HepG2 (cell line): ENCODE measurements around the gene KATNBL1. TPM values are rescaled to one million over a fixed set of nuclear protein-coding genes. Genes with fewer than 3 reads are reported as not detected.
A peak's percentile ranks its signal among the peaks of the same experiment; 100 is the strongest.

Experiments
- BRD4 ChIP-seq: sonication (generic); formaldehyde crosslinking; IDR thresholded peaks from 2 replicates; pipeline ENCODE4 v1.4.0; 2020; ENCODE audit warnings: missing genetic modification reagents
- CHD2 ChIP-seq: IDR thresholded peaks from 2 replicates; pipeline ENCODE4 v1.6.1; 2011; ENCODE audit warnings: low read depth, low read length, improper control_type of control experiment
- FOXO1 ChIP-seq: sonication (generic); formaldehyde crosslinking; IDR thresholded peaks from 2 replicates; pipeline ENCODE4 v1.4.0; 2020; ENCODE audit warnings: missing genetic modification reagents
- GATAD1 ChIP-seq: IDR thresholded peaks from 2 replicates; pipeline ENCODE4 v1.6.1; 2016; ENCODE audit warnings: missing genetic modification reagents, missing compliant biosample characterization
- GRHL1 ChIP-seq: sonication (generic); formaldehyde crosslinking; conservative IDR thresholded peaks from 2 replicates; pipeline ENCODE4 v1.8.0; 2022; ENCODE audit warnings: missing genetic modification reagents
- HMGA1 ChIP-seq: sonication (generic); formaldehyde crosslinking; conservative IDR thresholded peaks from 2 replicates; pipeline ENCODE4 v1.4.0; 2020; ENCODE audit warnings: missing genetic modification reagents
- HNF1B ChIP-seq: sonication (generic); formaldehyde crosslinking; IDR thresholded peaks from 2 replicates; pipeline ENCODE4 v1.5.1; 2020; ENCODE audit warnings: mild to moderate bottlenecking, moderate library complexity, missing genetic modification reagents
- HOXA9 ChIP-seq: sonication (generic); formaldehyde crosslinking; IDR thresholded peaks from 2 replicates; pipeline ENCODE4 v1.8.1; 2022; ENCODE audit warnings: missing genetic modification reagents, mild to moderate bottlenecking, moderate library complexity, borderline replicate concordance
- KAT8 ChIP-seq: IDR thresholded peaks from 2 replicates; pipeline ENCODE4 v1.6.1; 2016; ENCODE audit warnings: missing genetic modification reagents, missing compliant biosample characterization
- KDM4B ChIP-seq: sonication (generic); formaldehyde crosslinking; IDR thresholded peaks from 2 replicates; pipeline ENCODE4 v1.4.0; 2020; ENCODE audit warnings: missing genetic modification reagents
- MED13 ChIP-seq: sonication (generic); formaldehyde crosslinking; IDR thresholded peaks from 2 replicates; pipeline ENCODE4 v1.5.0; 2020; ENCODE audit warnings: missing genetic modification reagents
- MTF2 ChIP-seq: sonication (generic); formaldehyde crosslinking; IDR thresholded peaks from 2 replicates; pipeline ENCODE4 v1.5.0; 2020; ENCODE audit warnings: missing genetic modification reagents, borderline replicate concordance
- PRPF4 ChIP-seq: fragments of 200-400 bp; formaldehyde crosslinking; IDR thresholded peaks from 2 replicates; pipeline ENCODE4 v1.6.1; 2016; ENCODE audit warnings: low read length, low read depth; ENCODE audit not compliant: poor library complexity, severe bottlenecking
- SKI ChIP-seq: fragments of 450-650 bp; IDR thresholded peaks from one replicate; pipeline ENCODE4 v1.6.1; 2018; ENCODE audit warnings: mild to moderate bottlenecking; ENCODE audit not compliant: partially characterized antibody
- SP5 ChIP-seq: IDR thresholded peaks from 2 replicates; pipeline ENCODE4 v1.6.1; 2016; ENCODE audit warnings: low read depth, borderline replicate concordance
- WIZ ChIP-seq: sonication (generic); formaldehyde crosslinking; IDR thresholded peaks from 2 replicates; pipeline ENCODE4 v1.5.1; 2020; ENCODE audit warnings: mild to moderate bottlenecking, missing genetic modification reagents
- ZFP41 ChIP-seq: sonication (generic); formaldehyde crosslinking; IDR thresholded peaks from 2 replicates; pipeline ENCODE4 v1.4.0; 2020; ENCODE audit warnings: mild to moderate bottlenecking, missing genetic modification reagents, borderline replicate concordance
- ZFP91 ChIP-seq: sonication (generic); formaldehyde crosslinking; IDR thresholded peaks from 2 replicates; pipeline ENCODE4 v1.9.0; 2022; ENCODE audit warnings: missing genetic modification reagents, mild to moderate bottlenecking, borderline replicate concordance
- ZNF329 ChIP-seq: sonication (generic); formaldehyde crosslinking; IDR thresholded peaks from 2 replicates; pipeline ENCODE4 v1.9.0; 2021; ENCODE audit warnings: low read depth, mild to moderate bottlenecking, missing genetic modification reagents
- ZNF431 ChIP-seq: sonication (generic); formaldehyde crosslinking; IDR thresholded peaks from 2 replicates; pipeline ENCODE4 v1.9.0; 2022; ENCODE audit warnings: missing genetic modification reagents, low read depth, mild to moderate bottlenecking, borderline replicate concordance
- ZNF510 ChIP-seq: sonication (generic); formaldehyde crosslinking; IDR thresholded peaks from 2 replicates; pipeline ENCODE4 v1.4.0; 2020; ENCODE audit warnings: low read depth, mild to moderate bottlenecking, missing genetic modification reagents
- ZNF607 ChIP-seq: sonication (generic); formaldehyde crosslinking; IDR thresholded peaks from 2 replicates; pipeline ENCODE4 v1.5.1; 2020; ENCODE audit warnings: missing genetic modification reagents, mild to moderate bottlenecking, borderline replicate concordance
- ZNF660 ChIP-seq: sonication (generic); formaldehyde crosslinking; IDR thresholded peaks from 2 replicates; pipeline ENCODE4 v1.5.1; 2020; ENCODE audit warnings: mild to moderate bottlenecking, low read depth, missing genetic modification reagents, borderline replicate concordance
- ZNF709 ChIP-seq: sonication (generic); formaldehyde crosslinking; IDR thresholded peaks from 2 replicates; pipeline ENCODE4 v1.5.0; 2020; ENCODE audit warnings: mild to moderate bottlenecking, missing genetic modification reagents
- polyA plus RNA-seq, 8 experiments: library from polyadenylated mRNA; depleted of rRNA in 3 of 8; stranded (reverse) in 7 of 8; unstranded in 1 of 8; fragments of >200 nt; fragmentation: Illumina TruSeq in 4 of 8; extraction: Trizol in 4 of 8; gene quantifications; 2 replicates each; pipeline versions ENCODE4 v1.2.1 to v1.2.3, GENCODE V29; 2011 to 2016; ENCODE audit warnings: low read depth in 4 of 8, missing spikeins in 1 of 8, mixed read lengths in 1 of 8; ENCODE audit not compliant: insufficient read depth in 1 of 8
- total RNA-seq, 5 experiments: library from RNA; depleted of rRNA; stranded (reverse); fragments of >200 nt; fragmentation: Illumina TruSeq; extraction: Trizol; gene quantifications; 2 replicates each; pipeline ENCODE4 v1.2.3, GENCODE V29; 2016; ENCODE audit warnings: low read depth in 1 of 5

KATNBL1 gene
- total and polyA plus RNA-seq, 2 of the 13 experiments (the other 11 are each of a cell fraction or from before 2014, with no cell fraction given) = 23.4 to 42.8 TPM

- TF ChIP-seq ZFP91 (CRISPR knock-in tag) (peak; percentile 81; the same call in 1 of the 2 replicates), ZNF510 (CRISPR knock-in tag) (no peak), WIZ (CRISPR knock-in tag) (no peak), FOXO1 (CRISPR knock-in tag) (peak; percentile 64; the same call in 1 of the 2 replicates), KAT8 (CRISPR knock-in tag) (peak; percentile 84), ZNF607 (CRISPR knock-in tag) (no peak), ZNF431 (no peak), HNF1B (CRISPR knock-in tag) (peak; percentile 41; the same call in 1 of the 2 replicates), KDM4B (CRISPR knock-in tag) (peak; percentile 78; the same call in 1 of the 2 replicates), MED13 (CRISPR knock-in tag) (peak; percentile 75), SP5 (CRISPR knock-in tag) (peak; percentile 45; the same call in 1 of the 2 replicates), ZNF709 (no peak), MTF2 (no peak), ZNF329 (CRISPR knock-in tag) (no peak), BRD4 (no peak; the same call in 1 of the 2 replicates), GATAD1 (CRISPR knock-in tag) (peak; percentile 73), CHD2 (peak; percentile 60; the same call in 1 of the 2 replicates), ZFP41 (CRISPR knock-in tag) (no peak), ZNF660 (CRISPR knock-in tag) (no peak), HMGA1 (CRISPR knock-in tag) (no peak), PRPF4 (no peak), HOXA9 (no peak), GRHL1 (CRISPR knock-in tag) (no peak), SKI (no peak)
Measured at GRCh38 chr15:34209421-34210282, at the start of gene KATNBL1 (continued).
